Neural progenitor cell (in vitro differentiated cells): ENCODE results near the gene ANXA11.

Source experiments
- CTCF ChIP-seq: fragments of 200-600 bp; sonication (generic); IDR thresholded peaks from 2 replicates; pipeline ENCODE4 v1.5.1; 2017; ENCODE audit warnings: antibody characterized with exemption, mild to moderate bottlenecking
- EZH2 ChIP-seq: fragments of 200-600 bp; sonication (generic); IDR thresholded peaks from 2 replicates; pipeline ENCODE4 v1.6.1; 2017; ENCODE audit warnings: antibody characterized with exemption, mild to moderate bottlenecking, moderate library complexity

- TF ChIP-seq CTCF (no peak), EZH2 (no peak)
Measured at GRCh38 chr10:80155696-80156215, 49.6 kb downstream of the ANXA11 start.
